ENCODE results near the gene SHROOM2.

DNA sequence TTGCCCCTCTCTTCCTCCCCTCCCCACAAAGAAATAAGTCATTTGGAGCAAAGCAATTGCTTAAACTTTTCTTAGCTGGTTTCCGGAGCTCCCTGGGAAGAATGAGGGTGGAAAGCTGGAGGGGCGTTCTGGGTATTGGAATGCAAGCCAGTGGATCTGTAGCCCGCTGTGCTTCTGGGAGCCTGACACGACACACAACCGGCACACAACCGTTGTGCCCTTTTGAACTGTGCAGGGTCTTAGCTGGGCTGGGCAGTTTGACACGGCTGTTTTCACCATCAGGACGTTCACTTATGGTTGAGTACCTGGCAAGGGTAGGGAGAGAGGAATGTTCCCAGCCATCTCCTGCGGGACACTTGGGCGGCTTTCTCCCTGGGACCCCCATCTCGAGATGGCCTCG, 38.3 kb downstream of the SHROOM2 start:
- TF ChIP-seq CTCF (IDR thresholded peaks at IDR 0.05 in 2 of 3, conservative IDR thresholded peaks at IDR 0.05 in 1 of 3; ENCODE audit: borderline replicate concordance in 1 of 3, insufficient read depth in 1 of 3, low read depth in 2 of 3, low read length in 2 of 3) (no peak), RAD21 (IDR thresholded peaks at IDR 0.05; ENCODE audit: low read depth) (no peak), POLR2A (IDR thresholded peaks at IDR 0.05; ENCODE audit: borderline replicate concordance, extremely low read depth, insufficient read depth, insufficient read length) (no peak), EZH2phosphoT487 (IDR thresholded peaks at IDR 0.05; ENCODE audit: borderline replicate concordance) (no peak)

Data from HCT116 (cell line).